Astrocyte (in vitro differentiated cells and primary cell): ENCODE results near the gene STK32B.

Source experiments
- EZH2 ChIP-seq: IDR thresholded peaks from 2 replicates; pipeline ENCODE4 v1.6.1; 2012; ENCODE audit warnings: mild to moderate bottlenecking, low read length, inconsistent platforms; ENCODE audit not compliant: insufficient read depth
- TF ChIP-seq, protein P1 (sequence below): IDR thresholded peaks from 2 replicates; pipeline ENCODE4 v1.5.1; 2011; ENCODE audit warnings: low read depth, mild to moderate bottlenecking, inconsistent platforms, low read length, moderate library complexity; ENCODE audit not compliant: insufficient read depth

DNA sequence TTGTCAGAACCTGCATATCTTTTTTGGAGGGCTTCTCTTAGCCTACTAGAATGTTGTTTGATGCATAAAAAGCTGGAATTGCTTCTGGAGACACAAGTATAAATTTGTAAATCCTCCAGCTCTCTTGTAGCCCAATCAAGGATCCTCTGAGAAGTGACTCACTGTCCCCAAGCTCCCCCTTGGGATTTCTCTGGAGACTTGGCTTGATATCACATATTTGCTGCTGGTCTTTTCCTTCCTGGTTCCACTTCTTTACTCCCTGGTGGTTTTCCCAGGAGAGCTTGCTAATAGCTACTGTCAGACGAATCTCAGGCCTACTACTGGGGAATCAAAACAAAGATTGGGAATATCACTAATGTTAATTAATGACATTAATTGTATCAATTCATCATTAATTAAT lies 173.1 kb downstream of the STK32B start:
- TF ChIP-seq, protein P1, sequence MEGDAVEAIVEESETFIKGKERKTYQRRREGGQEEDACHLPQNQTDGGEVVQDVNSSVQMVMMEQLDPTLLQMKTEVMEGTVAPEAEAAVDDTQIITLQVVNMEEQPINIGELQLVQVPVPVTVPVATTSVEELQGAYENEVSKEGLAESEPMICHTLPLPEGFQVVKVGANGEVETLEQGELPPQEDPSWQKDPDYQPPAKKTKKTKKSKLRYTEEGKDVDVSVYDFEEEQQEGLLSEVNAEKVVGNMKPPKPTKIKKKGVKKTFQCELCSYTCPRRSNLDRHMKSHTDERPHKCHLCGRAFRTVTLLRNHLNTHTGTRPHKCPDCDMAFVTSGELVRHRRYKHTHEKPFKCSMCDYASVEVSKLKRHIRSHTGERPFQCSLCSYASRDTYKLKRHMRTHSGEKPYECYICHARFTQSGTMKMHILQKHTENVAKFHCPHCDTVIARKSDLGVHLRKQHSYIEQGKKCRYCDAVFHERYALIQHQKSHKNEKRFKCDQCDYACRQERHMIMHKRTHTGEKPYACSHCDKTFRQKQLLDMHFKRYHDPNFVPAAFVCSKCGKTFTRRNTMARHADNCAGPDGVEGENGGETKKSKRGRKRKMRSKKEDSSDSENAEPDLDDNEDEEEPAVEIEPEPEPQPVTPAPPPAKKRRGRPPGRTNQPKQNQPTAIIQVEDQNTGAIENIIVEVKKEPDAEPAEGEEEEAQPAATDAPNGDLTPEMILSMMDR, result no peak
- TF ChIP-seq EZH2, result no peak
